Measurements from ENCODE around the gene PARP3. TPM values are rescaled to one million over a fixed set of nuclear protein-coding genes. Genes with fewer than 3 reads are reported as not detected.
A peak's percentile ranks its signal among the peaks of the same experiment; 100 is the strongest.

Gene PARP3
- total RNA-seq, 4 donors from 2014 or later: 8.1 to 21.8 (median 14.0) TPM

- no peak overlapping the region for H3K4me3 ChIP-seq
- TF ChIP-seq CTCF (IDR thresholded peaks at IDR 0.05) (no peak), POLR2A (IDR thresholded peaks at IDR 0.05) (no peak), EP300 (IDR thresholded peaks at IDR 0.05) (no peak), POLR2AphosphoS5 (IDR thresholded peaks at IDR 0.05) (no peak)
- H3K9me3 ChIP-seq: no peaks in the 10 kb centered on the region
- peak in 1 of 2 donors; percentile 34 for DNase-seq (ENCODE audit: low spot score in 2 of 2)
- 96% methylated on average over 6 of the region's 6 CpGs for WGBS
- no peaks in the 10 kb centered on the region for H3K4me1 ChIP-seq
- H3K27ac ChIP-seq: no peak overlapping the region
- H3K36me3 ChIP-seq: peaks cover 46% of the 10 kb centered on the region
- H3K27me3 ChIP-seq: no peaks in the 10 kb centered on the region
These were observed 10.4 kb upstream of the PARP3 start for GRCh38 chr3:51931756-51932155.

DNA sequence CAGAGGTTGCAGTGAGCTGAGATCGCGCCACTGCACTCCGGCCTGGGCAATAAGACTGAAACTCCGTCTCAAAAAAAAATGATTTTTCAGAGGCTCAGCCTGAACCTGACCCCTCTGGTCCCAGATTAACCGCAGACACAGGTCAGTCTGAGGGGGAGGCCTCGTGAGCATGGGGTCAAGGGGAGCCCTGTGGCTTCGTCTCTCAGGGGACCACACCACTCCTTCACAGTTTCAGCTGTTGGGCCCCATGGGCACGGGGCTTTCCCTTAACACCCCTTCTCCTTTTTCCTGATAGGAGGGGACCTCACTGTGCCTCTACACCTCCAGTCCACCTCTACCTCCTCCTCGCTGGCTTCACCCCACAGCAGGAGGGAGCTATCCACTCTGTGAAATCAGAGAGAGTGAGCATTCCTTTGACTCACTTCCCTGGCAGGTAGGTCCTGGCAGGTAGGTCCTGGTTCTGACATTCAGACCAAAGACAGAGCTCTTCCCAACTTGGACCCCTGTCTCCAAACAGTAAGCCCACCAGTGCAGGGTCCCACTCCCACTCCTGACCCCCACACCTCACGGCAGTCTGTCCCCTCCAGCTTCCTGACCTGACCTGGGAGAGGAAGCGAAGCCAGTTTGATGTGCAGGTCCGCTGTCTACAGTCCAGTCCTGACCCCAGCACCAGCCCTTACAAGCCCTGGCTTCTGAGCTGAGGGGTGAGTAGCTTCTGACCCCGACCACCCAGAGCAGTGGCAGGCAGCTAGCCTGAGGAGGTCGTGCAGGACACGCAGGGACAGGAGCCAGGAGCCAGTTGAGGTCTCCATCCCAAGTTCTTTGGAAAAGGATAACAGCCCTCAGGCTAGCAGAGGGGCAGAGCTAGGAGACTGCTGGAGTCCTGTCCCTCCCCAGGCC is 9.4 kb upstream of the PARP3 start:
- DNase-seq (ENCODE audit: low spot score in 2 of 2): peak; percentile 43 to 56
- Histone ChIP-seq H3K27ac (no peak overlapping the region), H3K4me3 (no peak overlapping the region), H3K4me1 (no peaks in the 10 kb centered on the region), H3K36me3 (peaks cover 56% of the 10 kb centered on the region), H3K27me3 (no peaks in the 10 kb centered on the region), H3K9me3 (no peaks in the 10 kb centered on the region)
- 91% methylated on average over 14 of the region's 15 CpGs for WGBS
- TF ChIP-seq POLR2A (IDR thresholded peaks at IDR 0.05) (no peak), POLR2AphosphoS5 (IDR thresholded peaks at IDR 0.05) (no peak), CTCF (IDR thresholded peaks at IDR 0.05) (no peak), EP300 (IDR thresholded peaks at IDR 0.05) (no peak)

DNA sequence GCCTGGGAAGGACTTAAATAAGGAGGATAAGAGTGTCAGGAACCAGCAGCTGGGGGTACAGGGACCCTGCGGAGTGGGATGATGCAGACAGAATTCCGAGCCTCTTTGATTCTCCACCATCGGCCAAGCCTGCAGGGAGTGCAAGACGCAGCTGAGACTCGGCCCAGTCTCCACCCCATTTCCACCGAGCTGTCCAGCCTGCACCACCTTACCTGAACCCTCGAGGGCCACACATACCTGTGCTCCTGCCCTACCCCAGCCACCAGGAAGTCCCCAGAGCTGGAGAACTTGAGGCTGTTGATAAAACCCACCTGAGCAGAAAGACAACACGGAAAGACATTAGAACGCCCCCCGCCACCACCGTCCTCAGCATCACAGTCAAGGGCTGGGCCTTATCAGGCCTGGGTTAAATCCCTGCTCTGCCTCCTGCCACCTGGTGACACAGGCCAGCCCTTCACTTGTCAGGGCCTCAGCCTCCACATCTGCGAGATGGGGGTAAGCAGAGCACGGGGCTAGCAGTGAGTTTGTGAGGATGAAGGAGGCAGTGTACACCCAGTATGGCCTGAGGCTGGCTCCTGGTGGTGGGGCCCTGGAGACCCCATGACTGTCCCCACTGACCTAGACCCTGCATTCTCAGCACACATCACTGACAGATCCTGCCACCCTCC is 8.6 kb upstream of the PARP3 start:
- TF ChIP-seq CTCF (IDR thresholded peaks at IDR 0.05): no peak
- no peak for TF ChIP-seq EP300 (IDR thresholded peaks at IDR 0.05)
- TF ChIP-seq POLR2A (IDR thresholded peaks at IDR 0.05): no peak
- no peak for TF ChIP-seq POLR2AphosphoS5 (IDR thresholded peaks at IDR 0.05)
- H3K36me3 ChIP-seq: peaks cover 65% of the 10 kb centered on the region
- H3K9me3 ChIP-seq: no peaks in the 10 kb centered on the region
- 85% methylated on average over 11 of the region's 13 CpGs for WGBS
- DNase-seq (ENCODE audit: low spot score in 2 of 2): peak in 1 of 2 donors; percentile 64
- H3K4me1 ChIP-seq: no peaks in the 10 kb centered on the region
- H3K27me3 ChIP-seq: no peaks in the 10 kb centered on the region
- H3K4me3 ChIP-seq: no peak overlapping the region
- no peak overlapping the region for H3K27ac ChIP-seq

- DNase-seq (ENCODE audit: low spot score in 2 of 2): peak in 1 of 2 donors; percentile 75
These were observed 7.9 kb upstream of the PARP3 start for GRCh38 chr3:51934139-51934850.

More at GRCh38 chr3:51934139-51934850, 7.9 kb upstream of the PARP3 start:
- 98% methylated on average over 11 of the region's 11 CpGs for WGBS
- Histone ChIP-seq H3K27me3 (no peaks in the 10 kb centered on the region), H3K4me3 (no peak overlapping the region), H3K9me3 (no peaks in the 10 kb centered on the region), H3K27ac (no peak overlapping the region), H3K4me1 (no peaks in the 10 kb centered on the region), H3K36me3 (peaks cover 69% of the 10 kb centered on the region)
- TF ChIP-seq EP300 (IDR thresholded peaks at IDR 0.05) (no peak), POLR2AphosphoS5 (IDR thresholded peaks at IDR 0.05) (no peak), CTCF (IDR thresholded peaks at IDR 0.05) (no peak), POLR2A (IDR thresholded peaks at IDR 0.05) (no peak)

Measured in suprapubic skin (tissue), 4 donors.